Sigmoid colon (tissue), 3 donors: ENCODE data around the gene TMEM125.

Experiments
- POLR2A ChIP-seq, 2 donors: fragments of 450-650 bp; IDR thresholded peaks; one replicate each; pipeline ENCODE4 v1.6.1; 2016; ENCODE audit warnings: antibody characterized with exemption in 2 of 2, mild to moderate bottlenecking in 2 of 2, moderate library complexity in 2 of 2
- TF ChIP-seq, protein P1 (sequence below), 4 experiments: fragments of 450-650 bp in 3 of 4; fragments of 200-600 bp in 1 of 4; IDR thresholded peaks; one replicate each; pipeline ENCODE4 v1.5.1; 2016 to 2019; ENCODE audit warnings: antibody characterized with exemption in 4 of 4, mild to moderate bottlenecking in 3 of 4, moderate library complexity in 2 of 4

DNA sequence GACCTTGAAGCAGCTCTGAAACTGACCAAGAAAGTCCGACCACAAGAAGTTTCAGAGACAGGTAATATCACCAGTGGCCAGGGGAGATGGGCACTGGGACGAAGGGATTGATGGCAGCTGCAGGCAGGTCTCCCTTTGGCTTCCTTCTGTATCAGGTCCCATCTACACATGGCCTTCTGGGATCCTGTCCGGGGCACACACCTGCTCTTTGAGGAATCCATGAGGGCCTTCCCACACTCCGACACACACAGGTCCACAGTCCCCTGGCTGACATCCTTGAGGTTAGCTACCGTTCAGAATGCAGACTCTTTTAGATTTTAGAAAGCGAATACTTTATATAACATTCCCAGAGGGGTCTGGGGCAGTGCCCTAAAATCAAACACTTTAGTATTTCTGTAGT lies 26.5 kb upstream of the TMEM125 start:
- TF ChIP-seq, protein P1, sequence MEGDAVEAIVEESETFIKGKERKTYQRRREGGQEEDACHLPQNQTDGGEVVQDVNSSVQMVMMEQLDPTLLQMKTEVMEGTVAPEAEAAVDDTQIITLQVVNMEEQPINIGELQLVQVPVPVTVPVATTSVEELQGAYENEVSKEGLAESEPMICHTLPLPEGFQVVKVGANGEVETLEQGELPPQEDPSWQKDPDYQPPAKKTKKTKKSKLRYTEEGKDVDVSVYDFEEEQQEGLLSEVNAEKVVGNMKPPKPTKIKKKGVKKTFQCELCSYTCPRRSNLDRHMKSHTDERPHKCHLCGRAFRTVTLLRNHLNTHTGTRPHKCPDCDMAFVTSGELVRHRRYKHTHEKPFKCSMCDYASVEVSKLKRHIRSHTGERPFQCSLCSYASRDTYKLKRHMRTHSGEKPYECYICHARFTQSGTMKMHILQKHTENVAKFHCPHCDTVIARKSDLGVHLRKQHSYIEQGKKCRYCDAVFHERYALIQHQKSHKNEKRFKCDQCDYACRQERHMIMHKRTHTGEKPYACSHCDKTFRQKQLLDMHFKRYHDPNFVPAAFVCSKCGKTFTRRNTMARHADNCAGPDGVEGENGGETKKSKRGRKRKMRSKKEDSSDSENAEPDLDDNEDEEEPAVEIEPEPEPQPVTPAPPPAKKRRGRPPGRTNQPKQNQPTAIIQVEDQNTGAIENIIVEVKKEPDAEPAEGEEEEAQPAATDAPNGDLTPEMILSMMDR (IDR thresholded peaks at IDR 0.05): no peak
- TF ChIP-seq POLR2A (IDR thresholded peaks at IDR 0.05): no peak
